Lower leg skin (tissue), 3 donors: ENCODE results near the gene STXBP1.

Experiments used
- POLR2A ChIP-seq, 2 donors: fragments of 450-650 bp; IDR thresholded peaks; one replicate each; pipeline ENCODE4 v1.6.1; 2016 to 2017; ENCODE audit warnings: antibody characterized with exemption in 2 of 2, mild to moderate bottlenecking in 1 of 2, moderate library complexity in 1 of 2
- TF ChIP-seq, protein P1 (sequence below), 3 donors: fragments of 450-650 bp; IDR thresholded peaks; one replicate each; pipeline ENCODE4 v1.5.1; 2016; ENCODE audit warnings: antibody characterized with exemption in 3 of 3, mild to moderate bottlenecking in 3 of 3, moderate library complexity in 2 of 3

DNA sequence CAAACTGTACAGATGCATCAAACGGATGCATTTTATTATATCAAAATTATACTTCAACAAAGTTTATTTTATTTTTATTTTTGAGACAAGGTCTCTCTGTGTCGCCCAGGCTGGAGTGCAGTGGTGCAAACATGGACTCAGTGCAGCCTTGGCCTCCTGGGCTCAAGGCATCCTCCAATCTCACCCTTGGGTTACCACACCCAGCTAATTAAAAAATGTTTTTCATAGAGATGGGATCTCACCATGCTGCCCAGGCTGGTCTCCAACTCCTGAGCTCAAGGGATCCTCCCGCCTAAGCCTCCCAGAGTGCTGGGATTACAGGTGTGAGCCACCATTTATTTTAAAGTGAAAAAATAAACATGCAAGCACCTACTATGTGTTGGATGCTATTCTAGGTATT, 40.1 kb upstream of the STXBP1 start:
- TF ChIP-seq, protein P1, sequence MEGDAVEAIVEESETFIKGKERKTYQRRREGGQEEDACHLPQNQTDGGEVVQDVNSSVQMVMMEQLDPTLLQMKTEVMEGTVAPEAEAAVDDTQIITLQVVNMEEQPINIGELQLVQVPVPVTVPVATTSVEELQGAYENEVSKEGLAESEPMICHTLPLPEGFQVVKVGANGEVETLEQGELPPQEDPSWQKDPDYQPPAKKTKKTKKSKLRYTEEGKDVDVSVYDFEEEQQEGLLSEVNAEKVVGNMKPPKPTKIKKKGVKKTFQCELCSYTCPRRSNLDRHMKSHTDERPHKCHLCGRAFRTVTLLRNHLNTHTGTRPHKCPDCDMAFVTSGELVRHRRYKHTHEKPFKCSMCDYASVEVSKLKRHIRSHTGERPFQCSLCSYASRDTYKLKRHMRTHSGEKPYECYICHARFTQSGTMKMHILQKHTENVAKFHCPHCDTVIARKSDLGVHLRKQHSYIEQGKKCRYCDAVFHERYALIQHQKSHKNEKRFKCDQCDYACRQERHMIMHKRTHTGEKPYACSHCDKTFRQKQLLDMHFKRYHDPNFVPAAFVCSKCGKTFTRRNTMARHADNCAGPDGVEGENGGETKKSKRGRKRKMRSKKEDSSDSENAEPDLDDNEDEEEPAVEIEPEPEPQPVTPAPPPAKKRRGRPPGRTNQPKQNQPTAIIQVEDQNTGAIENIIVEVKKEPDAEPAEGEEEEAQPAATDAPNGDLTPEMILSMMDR (IDR thresholded peaks at IDR 0.05) = no peak
- TF ChIP-seq POLR2A (IDR thresholded peaks at IDR 0.05) = no peak
